ENCODE results near the gene EHMT1.
"Not testable (repeated sequence)": the region's sequence is repeated elsewhere in the genome, so short reads cannot be mapped to it uniquely, and the experiment has no call there.

EHMT1 gene

GRCh38 chr9:137614631-137615386 is 4.0 kb upstream of the EHMT1 start:
- no peak for DNase-seq (ENCODE audit: low read depth in 2 of 2, low spot score in 1 of 2)

- DNase-seq (ENCODE audit: low read depth in 2 of 2, low spot score in 1 of 2), result no peak
Measured at GRCh38 chr9:137615387-137615871, 3.4 kb upstream of the EHMT1 start.

GRCh38 chr9:137619240-137620047 is 639 bp downstream of the EHMT1 start:
- no peak for DNase-seq (ENCODE audit: low read depth in 2 of 2, low spot score in 1 of 2)

- no peak for DNase-seq (ENCODE audit: low read depth in 2 of 2, low spot score in 1 of 2)
Measured at GRCh38 chr9:137620048-137620405, 1.2 kb downstream of the EHMT1 start.

- no peak for DNase-seq (ENCODE audit: low read depth in 2 of 2, low spot score in 1 of 2)
Measured at GRCh38 chr9:137620581-137620980, 1.8 kb downstream of the EHMT1 start.

- no peak for DNase-seq (ENCODE audit: low read depth in 2 of 2, low spot score in 1 of 2)
Measured at GRCh38 chr9:137621131-137621757, 2.4 kb downstream of the EHMT1 start.

- DNase-seq (ENCODE audit: low read depth in 2 of 2, low spot score in 1 of 2), result not testable (repeated sequence)
Measured at GRCh38 chr9:137622211-137622610, 3.4 kb downstream of the EHMT1 start.

GRCh38 chr9:137626464-137626863 is 7.7 kb downstream of the EHMT1 start:
- no peak for DNase-seq (ENCODE audit: low read depth in 2 of 2, low spot score in 1 of 2)

- DNase-seq (ENCODE audit: low read depth in 2 of 2, low spot score in 1 of 2), result not testable (repeated sequence)
Measured at GRCh38 chr9:137627406-137627805, 8.6 kb downstream of the EHMT1 start.

GRCh38 chr9:137630126-137630525 is 11.3 kb downstream of the EHMT1 start:
- no peak for DNase-seq (ENCODE audit: low read depth in 2 of 2, low spot score in 1 of 2)

GRCh38 chr9:137630679-137631078 is 11.9 kb downstream of the EHMT1 start:
- DNase-seq (ENCODE audit: low read depth in 2 of 2, low spot score in 1 of 2), result no peak

- DNase-seq (ENCODE audit: low read depth in 2 of 2, low spot score in 1 of 2), result no peak
Measured at GRCh38 chr9:137631345-137632229, 12.8 kb downstream of the EHMT1 start.

- DNase-seq (ENCODE audit: low read depth in 2 of 2, low spot score in 1 of 2), result no peak
Measured at GRCh38 chr9:137632230-137633161, 13.7 kb downstream of the EHMT1 start.

GRCh38 chr9:137634016-137634415 is 15.2 kb downstream of the EHMT1 start:
- no peak for DNase-seq (ENCODE audit: low read depth in 2 of 2, low spot score in 1 of 2)

GRCh38 chr9:137638680-137639079 is 19.9 kb downstream of the EHMT1 start:
- no peak for DNase-seq (ENCODE audit: low read depth in 2 of 2, low spot score in 1 of 2)

GRCh38 chr9:137639303-137640051 is 20.7 kb downstream of the EHMT1 start:
- DNase-seq (ENCODE audit: low read depth in 2 of 2, low spot score in 1 of 2), result no peak

GRCh38 chr9:137640862-137641261 is 22.1 kb downstream of the EHMT1 start:
- no peak for DNase-seq (ENCODE audit: low read depth in 2 of 2, low spot score in 1 of 2)

GRCh38 chr9:137642118-137642601 is 23.4 kb downstream of the EHMT1 start:
- no peak for DNase-seq (ENCODE audit: low read depth in 2 of 2, low spot score in 1 of 2)

- no peak for DNase-seq (ENCODE audit: low read depth in 2 of 2, low spot score in 1 of 2)
Measured at GRCh38 chr9:137642892-137643291, 24.1 kb downstream of the EHMT1 start.
